GM12801 (cell line): ENCODE data around the gene GABARAPL1.

Experiments
- CTCF ChIP-seq: IDR thresholded peaks from one replicate; pipeline ENCODE4 v1.5.1; 2011; ENCODE audit warnings: control low read depth; ENCODE audit not compliant: insufficient read length; ENCODE audit errors: extremely low read depth

The GABARAPL1 gene

GRCh38 chr12:10214895-10215267, 2.2 kb downstream of the GABARAPL1 start:
- TF ChIP-seq CTCF, result no peak

- no peak for TF ChIP-seq CTCF
Measured at GRCh38 chr12:10215436-10215835, 2.8 kb downstream of the GABARAPL1 start.

- TF ChIP-seq CTCF, result no peak
Measured at GRCh38 chr12:10218021-10218420, 5.3 kb downstream of the GABARAPL1 start.

GRCh38 chr12:10220398-10221077, 7.9 kb downstream of the GABARAPL1 start:
- no peak for TF ChIP-seq CTCF

GRCh38 chr12:10221846-10222245, 9.2 kb downstream of the GABARAPL1 start:
- TF ChIP-seq CTCF, result no peak

GRCh38 chr12:10223208-10223607, 10.5 kb downstream of the GABARAPL1 start:
- no peak for TF ChIP-seq CTCF

GRCh38 chr12:10226086-10226485, 13.4 kb downstream of the GABARAPL1 start:
- no peak for TF ChIP-seq CTCF

- no peak for TF ChIP-seq CTCF
Measured at GRCh38 chr12:10226731-10227130, 14.1 kb downstream of the GABARAPL1 start.
